GM21786 (cell line): ENCODE results near the gene RSPH3.

ENCODE experiments used
- ATAC-seq: cut with Tn5 transposase; IDR thresholded peaks from one replicate; pipeline ENCODE4 v1.9.1; 2021; ENCODE audit not compliant: unreplicated experiment

Gene RSPH3

GRCh38 chr6:158938811-158939254 lies 61.2 kb downstream of the RSPH3 start:
- ATAC-seq: no peak

GRCh38 chr6:158938220-158938619 lies 61.8 kb downstream of the RSPH3 start:
- ATAC-seq: no peak

GRCh38 chr6:158934157-158934556 lies 65.8 kb downstream of the RSPH3 start:
- ATAC-seq: no peak

- no peak for ATAC-seq
These were observed 66.9 kb downstream of the RSPH3 start for GRCh38 chr6:158933079-158933595.

- no peak for ATAC-seq
These were observed 71.9 kb downstream of the RSPH3 start for GRCh38 chr6:158928068-158928467.

- no peak for ATAC-seq
These were observed 73.6 kb downstream of the RSPH3 start for GRCh38 chr6:158926414-158926813.

GRCh38 chr6:158924499-158925455 lies 75.2 kb downstream of the RSPH3 start:
- no peak for ATAC-seq

- ATAC-seq: no peak
These were observed 76.0 kb downstream of the RSPH3 start for GRCh38 chr6:158923805-158924498.
